ENCODE data around the gene SOX6. TPM values are rescaled to one million over a fixed set of nuclear protein-coding genes. Genes with fewer than 3 reads are reported as not detected.

SOX6 gene
- total RNA-seq, 1 experiment from 2014 or later: 5.1 TPM

DNA sequence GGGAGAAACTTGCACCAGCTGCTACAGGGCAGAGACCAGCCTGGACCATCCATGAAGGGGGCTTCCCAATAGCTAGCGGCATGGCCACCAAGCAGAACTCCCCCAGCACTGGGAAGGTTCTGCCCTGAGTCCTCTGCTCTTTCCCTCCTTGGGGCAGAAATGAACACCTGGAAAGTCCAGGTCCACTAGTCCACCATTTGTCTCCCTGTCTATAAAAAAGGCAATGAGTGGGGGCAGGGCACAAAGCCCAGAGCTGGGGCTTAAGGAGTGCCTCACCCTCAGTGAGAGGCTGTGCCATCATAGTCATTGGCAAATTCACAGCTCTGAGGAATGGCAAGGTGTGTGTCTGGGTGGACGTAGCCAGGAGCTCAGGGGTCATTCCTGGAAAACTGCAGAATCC is 420.3 kb downstream of the SOX6 start:
- H3K4me2 ChIP-seq: no peak overlapping the region
- intact Hi-C loops (cut with micrococcal nuclease; ENCODE audit: unreplicated experiment): no loop called here
- H3F3A ChIP-seq (ENCODE audit: insufficient read depth, low read depth): no peaks in the 10 kb centered on the region
- no peaks in the 10 kb centered on the region for H3K36me3 ChIP-seq (ENCODE audit: low read depth)
- no peaks in the 10 kb centered on the region for H3K27me3 ChIP-seq (ENCODE audit: insufficient read depth, low read depth)
- no peaks in the 10 kb centered on the region for H3K9me2 ChIP-seq (ENCODE audit: insufficient read depth)
- TF ChIP-seq, protein P1, sequence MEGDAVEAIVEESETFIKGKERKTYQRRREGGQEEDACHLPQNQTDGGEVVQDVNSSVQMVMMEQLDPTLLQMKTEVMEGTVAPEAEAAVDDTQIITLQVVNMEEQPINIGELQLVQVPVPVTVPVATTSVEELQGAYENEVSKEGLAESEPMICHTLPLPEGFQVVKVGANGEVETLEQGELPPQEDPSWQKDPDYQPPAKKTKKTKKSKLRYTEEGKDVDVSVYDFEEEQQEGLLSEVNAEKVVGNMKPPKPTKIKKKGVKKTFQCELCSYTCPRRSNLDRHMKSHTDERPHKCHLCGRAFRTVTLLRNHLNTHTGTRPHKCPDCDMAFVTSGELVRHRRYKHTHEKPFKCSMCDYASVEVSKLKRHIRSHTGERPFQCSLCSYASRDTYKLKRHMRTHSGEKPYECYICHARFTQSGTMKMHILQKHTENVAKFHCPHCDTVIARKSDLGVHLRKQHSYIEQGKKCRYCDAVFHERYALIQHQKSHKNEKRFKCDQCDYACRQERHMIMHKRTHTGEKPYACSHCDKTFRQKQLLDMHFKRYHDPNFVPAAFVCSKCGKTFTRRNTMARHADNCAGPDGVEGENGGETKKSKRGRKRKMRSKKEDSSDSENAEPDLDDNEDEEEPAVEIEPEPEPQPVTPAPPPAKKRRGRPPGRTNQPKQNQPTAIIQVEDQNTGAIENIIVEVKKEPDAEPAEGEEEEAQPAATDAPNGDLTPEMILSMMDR (conservative IDR thresholded peaks at IDR 0.05): no peak
- no peak for TF ChIP-seq EZH2 (IDR thresholded peaks at IDR 0.05; ENCODE audit: low read depth)
- BruUV-seq (replicated peaks): no TSS peak
- no peak overlapping the region for H2AFZ ChIP-seq
- no peaks in the 10 kb centered on the region for H3K4me1 ChIP-seq (replicated peaks; ENCODE audit: insufficient read depth)
- H4K20me1 ChIP-seq (ENCODE audit: insufficient read depth): no peaks in the 10 kb centered on the region
- H3K27ac ChIP-seq: no peak overlapping the region
- no peaks in the 10 kb centered on the region for H3K9me3 ChIP-seq (ENCODE audit: insufficient read depth, low read depth)
- no peak overlapping the region for H3K4me3 ChIP-seq
- ChIA-PET CTCF (no interaction called here), POLR2A (ENCODE audit: unreplicated experiment) (no interaction called here)
- DNase-seq: no peak
- no peaks in the 10 kb centered on the region for H3K79me2 ChIP-seq (ENCODE audit: low read depth)

DNA sequence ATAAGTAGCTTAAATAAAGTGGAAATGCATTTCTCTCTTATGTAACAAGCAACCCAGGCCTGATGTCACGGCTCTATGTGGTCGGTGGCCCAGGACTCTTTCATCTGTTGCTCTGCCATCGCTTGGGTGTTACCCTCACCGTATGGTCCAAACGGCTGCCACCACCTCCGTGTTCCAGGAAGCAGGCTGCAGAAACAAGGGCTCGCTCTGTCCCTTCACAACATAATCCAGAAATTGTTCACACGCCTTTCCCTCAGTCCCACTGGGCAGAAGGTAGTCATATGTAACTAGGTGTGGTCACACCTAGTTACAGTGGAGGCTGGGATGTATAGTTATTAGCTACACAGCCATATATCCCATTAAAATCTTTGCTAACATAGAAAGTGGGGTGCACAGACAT is 421.0 kb downstream of the SOX6 start:
- CTCF ChIA-PET: no interaction called here

DNA sequence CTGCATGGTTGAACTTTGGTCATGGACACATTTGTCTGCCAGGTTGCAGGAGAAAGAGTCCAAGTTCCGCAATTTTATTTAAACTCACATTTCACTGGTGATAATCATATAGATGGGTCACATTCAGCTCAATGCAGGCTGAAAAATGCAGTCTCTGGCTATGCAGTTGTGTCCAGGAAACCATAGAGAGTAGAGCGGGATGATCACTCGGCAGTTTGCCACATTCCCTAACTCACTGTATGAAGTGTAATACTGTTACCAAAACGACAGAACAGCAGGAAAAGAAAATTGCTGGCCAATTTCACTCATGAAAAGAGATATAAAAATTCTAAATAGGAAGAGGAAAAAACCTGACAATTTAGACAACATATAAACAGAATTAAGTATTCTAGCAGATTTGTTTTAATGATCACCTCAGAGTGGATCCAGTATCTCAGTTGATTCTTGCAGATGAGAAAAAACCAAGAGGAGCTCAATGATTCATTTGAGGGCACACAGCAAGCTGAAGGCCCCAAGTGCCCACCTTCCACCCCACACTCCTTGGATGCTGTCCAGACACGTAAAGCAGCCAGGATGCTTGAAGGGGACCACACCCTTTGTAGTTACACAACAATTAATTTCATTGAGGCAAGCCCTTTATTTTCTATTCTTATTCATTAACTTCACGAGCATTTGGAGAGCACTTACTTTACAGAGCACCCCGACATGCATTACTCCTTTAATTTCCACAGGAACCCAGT is 422.3 kb downstream of the SOX6 start:
- intact Hi-C loops (cut with micrococcal nuclease; ENCODE audit: unreplicated experiment): no loop called here
- DNase-seq: no peak
- POLR2A ChIA-PET (ENCODE audit: unreplicated experiment): no interaction called here

More for the DNA sequence above, 421.0 kb downstream of the SOX6 start:
- H3K4me3 ChIP-seq: no peak overlapping the region
- intact Hi-C loops (cut with micrococcal nuclease; ENCODE audit: unreplicated experiment): no loop called here
- no peaks in the 10 kb centered on the region for H3K36me3 ChIP-seq (ENCODE audit: low read depth)
- POLR2A ChIA-PET (ENCODE audit: unreplicated experiment): no interaction called here
- no peaks in the 10 kb centered on the region for H4K20me1 ChIP-seq (ENCODE audit: insufficient read depth)
- H3F3A ChIP-seq (ENCODE audit: insufficient read depth, low read depth): no peaks in the 10 kb centered on the region
- no peak for TF ChIP-seq EZH2 (IDR thresholded peaks at IDR 0.05; ENCODE audit: low read depth)
- TF ChIP-seq, protein P1 (conservative IDR thresholded peaks at IDR 0.05): no peak
- no peaks in the 10 kb centered on the region for H3K4me1 ChIP-seq (replicated peaks; ENCODE audit: insufficient read depth)
- H2AFZ ChIP-seq: no peak overlapping the region
- no TSS peak for BruUV-seq (replicated peaks)
- H3K9me3 ChIP-seq (ENCODE audit: insufficient read depth, low read depth): no peaks in the 10 kb centered on the region
- H3K4me2 ChIP-seq: no peak overlapping the region
- H3K27me3 ChIP-seq (ENCODE audit: insufficient read depth, low read depth): no peaks in the 10 kb centered on the region
- H3K9me2 ChIP-seq (ENCODE audit: insufficient read depth): no peaks in the 10 kb centered on the region
- DNase-seq: no peak
- no peaks in the 10 kb centered on the region for H3K79me2 ChIP-seq (ENCODE audit: low read depth)
- H3K27ac ChIP-seq: no peak overlapping the region

More for the DNA sequence above, 422.3 kb downstream of the SOX6 start:
- Histone ChIP-seq H3F3A (ENCODE audit: insufficient read depth, low read depth) (no peaks in the 10 kb centered on the region), H3K27ac (no peak overlapping the region), H4K20me1 (ENCODE audit: insufficient read depth) (no peaks in the 10 kb centered on the region), H3K9me2 (ENCODE audit: insufficient read depth) (no peaks in the 10 kb centered on the region), H3K79me2 (ENCODE audit: low read depth) (no peaks in the 10 kb centered on the region), H2AFZ (no peak overlapping the region), H3K36me3 (ENCODE audit: low read depth) (no peaks in the 10 kb centered on the region), H3K9me3 (ENCODE audit: insufficient read depth, low read depth) (no peaks in the 10 kb centered on the region), H3K4me2 (no peak overlapping the region), H3K27me3 (ENCODE audit: insufficient read depth, low read depth) (no peaks in the 10 kb centered on the region), H3K4me1 (replicated peaks; ENCODE audit: insufficient read depth) (no peaks in the 10 kb centered on the region), H3K4me3 (no peak overlapping the region)
- no peak for TF ChIP-seq EZH2 (IDR thresholded peaks at IDR 0.05; ENCODE audit: low read depth)
- TF ChIP-seq, protein P1 (conservative IDR thresholded peaks at IDR 0.05): no peak
- CTCF ChIA-PET: no interaction called here
- no TSS peak for BruUV-seq (replicated peaks)
